SK-N-SH (cell line): ENCODE measurements around the gene GLT6D1. TPM values are rescaled to one million over a fixed set of nuclear protein-coding genes. Genes with fewer than 3 reads are reported as not detected.
A peak's percentile ranks its signal among the peaks of the same experiment; 100 is the strongest.

Experiments used
- CTCF ChIA-PET: fragments of 300-600, 350-600 bp; formaldehyde crosslinking; extraction: SDS; loops from one replicate; lab custom pipeline; 2021; lab: Yijun Ruan, JAX
- POLR2A ChIA-PET: fragments of 350-600 bp; sonication (Branson Sonifier 250); formaldehyde crosslinking; extraction: SDS; loops from one replicate; lab custom pipeline; 2020; ENCODE audit warnings: antibody characterized with exemption, inconsistent platforms; lab: Yijun Ruan, JAX
- DNase-seq: peaks from one replicate; pipeline ENCODE4 v3.0.0; 2012
- H2AFZ ChIP-seq: fragments of 200-600 bp; sonication (generic); 2 replicates; pipeline ENCODE4 v1.8.1; 2016; ENCODE audit warnings: antibody characterized with exemption, mild to moderate bottlenecking, low read depth
- H3F3A ChIP-seq: fragments of 200-600 bp; sonication (generic); replicated peaks from 2 replicates; pipeline ENCODE3; 2016; ENCODE audit warnings: antibody characterized with exemption, mild to moderate bottlenecking; ENCODE audit not compliant: insufficient read depth
- H3K27ac ChIP-seq, 2 experiments: fragments of 200-500 bp in 1 of 2; fragments of 200-600 bp in 1 of 2; sonication (Bioruptor generic) in 1 of 2; sonication (generic), shearing (Covaris generic) in 1 of 2; 2 replicates each; pipeline versions ENCODE4 v1.5.1 to v1.6.1; 2014 to 2016; ENCODE audit warnings: low read depth in 2 of 2, inconsistent platforms in 1 of 2, low read length in 1 of 2, mild to moderate bottlenecking in 1 of 2, mixed read lengths in 1 of 2
- H3K27me3 ChIP-seq: fragments of 200-600 bp; sonication (generic), shearing (Covaris generic); 2 replicates; pipeline ENCODE4 v1.6.1; 2016; ENCODE audit warnings: mixed run types; ENCODE audit not compliant: insufficient read depth
- H3K36me3 ChIP-seq, 2 experiments: fragments of 200-500 bp in 1 of 2; fragments of 200-600 bp in 1 of 2; sonication (Bioruptor generic) in 1 of 2; sonication (generic) in 1 of 2; replicated peaks in 1 of 2; 2 replicates each; pipeline versions ENCODE3 to v1.5.1; 2014 to 2016; ENCODE audit warnings: low read length in 1 of 2, mild to moderate bottlenecking in 1 of 2; ENCODE audit not compliant: insufficient read depth in 2 of 2, control insufficient read depth in 1 of 2
- H3K4me1 ChIP-seq, 2 experiments: fragments of 200-500 bp in 1 of 2; fragments of 200-600 bp in 1 of 2; sonication (Bioruptor generic) in 1 of 2; sonication (generic), shearing (Covaris generic) in 1 of 2; 2 replicates each; pipeline versions ENCODE4 v1.5.1 to v1.6.1; 2014 to 2016; ENCODE audit warnings: low read depth in 1 of 2, low read length in 1 of 2, mixed run types in 1 of 2; ENCODE audit not compliant: insufficient read depth in 2 of 2, control insufficient read depth in 1 of 2
- H3K4me2 ChIP-seq: fragments of 200-600 bp; sonication (generic), shearing (Covaris generic); 2 replicates; pipeline ENCODE4 v1.6.1; 2017; ENCODE audit warnings: mixed run types
- H3K4me3 ChIP-seq, 2 experiments: fragments of 200-500 bp in 1 of 2; fragments of 200-600 bp in 1 of 2; sonication (Bioruptor generic) in 1 of 2; sonication (generic), shearing (Covaris generic) in 1 of 2; 2 replicates each; pipeline versions ENCODE4 v1.5.1 to v1.8.1; 2014 to 2016; ENCODE audit warnings: low read depth in 2 of 2, inconsistent platforms in 1 of 2, low read length in 1 of 2, mild to moderate bottlenecking in 1 of 2, mixed read lengths in 1 of 2, moderate library complexity in 1 of 2
- H3K79me2 ChIP-seq: fragments of 200-600 bp; sonication (generic); 2 replicates; pipeline ENCODE4 v1.8.1; 2017; ENCODE audit warnings: mild to moderate bottlenecking; ENCODE audit not compliant: insufficient read depth
- H3K9ac ChIP-seq: fragments of 200-600 bp; sonication (generic); 2 replicates; pipeline ENCODE4 v1.6.1; 2017; ENCODE audit warnings: mixed run types
- H3K9me2 ChIP-seq: fragments of 200-600 bp; sonication (generic); 2 replicates; pipeline ENCODE4 v1.6.1; 2017; ENCODE audit warnings: mixed run types
- H3K9me3 ChIP-seq: fragments of 200-600 bp; sonication (generic); 2 replicates; pipeline ENCODE4 v1.6.1; 2017; ENCODE audit warnings: mixed run types, mild to moderate bottlenecking, moderate library complexity
- H4K20me1 ChIP-seq: fragments of 200-600 bp; sonication (generic); 2 replicates; pipeline ENCODE4 v1.6.1; 2017; ENCODE audit warnings: mild to moderate bottlenecking, mixed run types; ENCODE audit not compliant: insufficient read depth
- FOXJ3 ChIP-seq: sonication (generic); formaldehyde crosslinking; IDR thresholded peaks from 2 replicates; pipeline ENCODE4 v1.5.1; 2020; ENCODE audit warnings: mild to moderate bottlenecking, missing genetic modification reagents
- MEF2A ChIP-seq: IDR thresholded peaks from 2 replicates; pipeline ENCODE4 v1.4.0; 2012; ENCODE audit warnings: low read depth, borderline replicate concordance
- MXI1 ChIP-seq: IDR thresholded peaks from 2 replicates; pipeline ENCODE4 v1.6.1; 2012; ENCODE audit warnings: mild to moderate bottlenecking, low read depth, low read length, improper control_type of control experiment
- NFIC ChIP-seq: IDR thresholded peaks from 2 replicates; pipeline ENCODE4 v1.4.0; 2012; ENCODE audit warnings: borderline replicate concordance
- PBX3 ChIP-seq: IDR thresholded peaks from 2 replicates; pipeline ENCODE4; 2012
- POLR2AphosphoS5 ChIP-seq: IDR thresholded peaks from 2 replicates; pipeline ENCODE4 v1.6.1; 2012; ENCODE audit warnings: low read depth, low read length
- RAD21 ChIP-seq: IDR thresholded peaks from 2 replicates; pipeline ENCODE4 v1.6.1; 2012; ENCODE audit warnings: mild to moderate bottlenecking, low read length
- REST ChIP-seq: IDR thresholded peaks from 2 replicates; pipeline ENCODE4 v1.6.1; 2012; ENCODE audit warnings: mild to moderate bottlenecking, low read depth, low read length, moderate library complexity
- SIN3A ChIP-seq: IDR thresholded peaks from 2 replicates; pipeline ENCODE4 v1.6.1; 2012; ENCODE audit warnings: low read depth, mild to moderate bottlenecking, low read length, moderate library complexity, borderline replicate concordance
- SMC3 ChIP-seq: IDR thresholded peaks from 2 replicates; pipeline ENCODE4 v1.6.1; 2012; ENCODE audit warnings: low read depth, low read length, improper control_type of control experiment
- TAF1 ChIP-seq: IDR thresholded peaks from 2 replicates; pipeline ENCODE4 v1.6.1; 2012; ENCODE audit warnings: low read depth, mild to moderate bottlenecking, low read length, moderate library complexity, borderline replicate concordance
- TCF12 ChIP-seq: IDR thresholded peaks from 2 replicates; pipeline ENCODE4 v1.4.0; 2012
- TEAD4 ChIP-seq: IDR thresholded peaks from 2 replicates; pipeline ENCODE4 v1.4.0; 2012; ENCODE audit warnings: mild to moderate bottlenecking, borderline replicate concordance; ENCODE audit not compliant: insufficient read depth
- USF2 ChIP-seq: fragments of 150-350 bp; IDR thresholded peaks from 2 replicates; pipeline ENCODE4 v1.6.1; 2017; ENCODE audit warnings: antibody characterized with exemption, low read length, low read depth, borderline replicate concordance
- WGBS: methylation state at CpG from one replicate; pipeline ENCODE4 v1.1.6; 2017; ENCODE audit warnings: low lambda C conversion rate; 5-methylcytosine and 5-hydroxymethylcytosine counted together
- polyA plus RNA-seq, 3 experiments: library from polyadenylated mRNA; depleted of rRNA; stranded (reverse); fragments of >200 nt; gene quantifications; 2 replicates each; pipeline ENCODE4 v1.2.3, GENCODE V29; 2012

GLT6D1 gene
- polyA plus RNA-seq, 1 of the 3 experiments (the other 2 are of a cell fraction) = not detected

GRCh38 chr9:135613946-135614805, 25.2 kb downstream of the GLT6D1 start:
- POLR2A ChIA-PET = no interaction called here
- H3K79me2 ChIP-seq = no peaks in the 10 kb centered on the region
- no peaks in the 10 kb centered on the region for H3K9me3 ChIP-seq
- no peak overlapping the region for H3K27ac ChIP-seq
- peak; percentile 39 for DNase-seq
- H2AFZ ChIP-seq = no peak overlapping the region
- H3K27me3 ChIP-seq = no peaks in the 10 kb centered on the region
- WGBS = 75% methylated on average over 14 of the region's 34 CpGs
- H3K4me2 ChIP-seq = no peak overlapping the region
- no peaks in the 10 kb centered on the region for H3F3A ChIP-seq
- TF ChIP-seq MXI1 (no peak), USF2 (no peak), MEF2A (no peak), TAF1 (no peak), NFIC (no peak), POLR2AphosphoS5 (no peak), REST (no peak), PBX3 (no peak), TEAD4 (no peak), FOXJ3 (CRISPR knock-in tag) (no peak), SMC3 (no peak), SIN3A (no peak), TCF12 (no peak), RAD21 (no peak)
- no peaks in the 10 kb centered on the region for H3K9me2 ChIP-seq
- H4K20me1 ChIP-seq = no peaks in the 10 kb centered on the region
- no peak overlapping the region for H3K4me3 ChIP-seq
- peaks cover 0 to 9% of the 10 kb centered on the region in 2 experiments; a peak in 1 of 4 replicates for H3K4me1 ChIP-seq
- no peak overlapping the region for H3K9ac ChIP-seq
- CTCF ChIA-PET = interaction anchor here (0.6 to 4.6 kb wide), 3 partner anchors 11 to 172 kb away, joined by 3 to 44 read pairs (median 3); no protein-coding TSS in a partner anchor
- H3K36me3 ChIP-seq = no peaks in the 10 kb centered on the region
